Testis (tissue), 3 donors: Measurements from ENCODE around the gene CCS. TPM values are rescaled to one million over a fixed set of nuclear protein-coding genes. Genes with fewer than 3 reads are reported as not detected.

ENCODE experiments used
- DNase-seq: peaks from one replicate; pipeline ENCODE4 v3.0.0-alpha.2; 2019
- H3K27ac ChIP-seq, 2 donors: fragments of 200-600 bp; sonication (generic); one replicate each; pipeline ENCODE4 v1.5.1; 2019
- H3K27me3 ChIP-seq: fragments of 200-600 bp; sonication (generic); one replicate; pipeline ENCODE4 v1.5.1; 2019
- H3K36me3 ChIP-seq: fragments of 200-600 bp; sonication (generic); one replicate; pipeline ENCODE4 v1.5.1; 2017; ENCODE audit warnings: low read depth; ENCODE audit errors: missing control alignments
- H3K4me1 ChIP-seq: fragments of 200-600 bp; sonication (generic); one replicate; pipeline ENCODE4 v1.5.1; 2019
- H3K4me3 ChIP-seq, 2 donors: fragments of 200-600 bp; sonication (generic); one replicate each; pipeline ENCODE4 v1.5.1; 2017 to 2019
- H3K9me3 ChIP-seq: fragments of 200-600 bp; sonication (generic); one replicate; pipeline ENCODE4 v1.5.1; 2017
- CTCF ChIP-seq, 3 experiments: fragments of 450-650 bp in 2 of 3; fragments of 200-600 bp in 1 of 3; sonication (generic) in 1 of 3; IDR thresholded peaks; one replicate each; pipeline ENCODE4 v1.5.1; 2016 to 2019; ENCODE audit warnings: antibody characterized with exemption in 3 of 3, mild to moderate bottlenecking in 2 of 3, moderate library complexity in 1 of 3
- POLR2A ChIP-seq: fragments of 450-650 bp; IDR thresholded peaks from one replicate; pipeline ENCODE4 v1.6.1; 2017; ENCODE audit warnings: antibody characterized with exemption, mild to moderate bottlenecking, moderate library complexity
- WGBS, 2 donors: methylation state at CpG; one replicate each; pipeline ENCODE4 v1.1.5; 2018; 5-methylcytosine and 5-hydroxymethylcytosine counted together
- intact Hi-C: fragments of 100-400 bp; cut with DNase I; formaldehyde crosslinking; loops from one replicate; pipeline ENCODE4 v1.15.1; 2023; ENCODE audit warnings: low total_unique reads
- polyA plus RNA-seq: library from polyadenylated mRNA; stranded (reverse); fragments of 350-450 nt; fragmentation: Illumina TruSeq; extraction: RNeasy Lipid Tissue Mini Kit (QIAGEN cat#74804); gene quantifications from one replicate; pipeline ENCODE4 v1.2.3, GENCODE V29; 2014; ENCODE audit warnings: low read depth, low replicate concordance; ENCODE audit not compliant: insufficient read depth
- total RNA-seq, 2 donors: library from RNA; depleted of rRNA; stranded (reverse); fragments of >200 nt; gene quantifications; one replicate each; pipeline ENCODE4 v1.2.3, GENCODE V29; 2016

CCS gene
- total and polyA plus RNA-seq, 3 donors from 2014 or later = 67.5 to 83.2 (median 70.7) TPM

GRCh38 chr11:66589996-66590675 is 2.8 kb upstream of the CCS start:
- 94 to 98% methylated on average over 6 to 7 of the region's 7 CpGs for WGBS, 2 donors

GRCh38 chr11:66591175-66591574 is 1.8 kb upstream of the CCS start:
- WGBS, 2 donors = 76 to 92% methylated on average over 2 of the region's 2 CpGs
- Histone ChIP-seq H3K4me3 (no peak overlapping the region), H3K36me3 (no peaks in the 10 kb centered on the region), H3K9me3 (no peaks in the 10 kb centered on the region), H3K27ac (no peak overlapping the region), H3K27me3 (no peaks in the 10 kb centered on the region), H3K4me1 (peaks cover 24% of the 10 kb centered on the region)
- DNase-seq = no peak
- intact Hi-C loops = no loop called here
- TF ChIP-seq POLR2A (no peak), CTCF (IDR thresholded peaks at IDR 0.05) (no peak)

More at GRCh38 chr11:66589996-66590675, 2.8 kb upstream of the CCS start:
- Histone ChIP-seq H3K36me3 (no peaks in the 10 kb centered on the region), H3K9me3 (no peaks in the 10 kb centered on the region), H3K27ac (no peak overlapping the region), H3K4me1 (peaks cover 16% of the 10 kb centered on the region), H3K4me3 (no peak overlapping the region), H3K27me3 (no peaks in the 10 kb centered on the region)
- TF ChIP-seq CTCF (IDR thresholded peaks at IDR 0.05) (no peak), POLR2A (no peak)
- intact Hi-C loops = no loop called here
- DNase-seq = no peak

GRCh38 chr11:66593303-66593635 is 284 bp downstream of the CCS start:
- no peaks in the 10 kb centered on the region for H3K9me3 ChIP-seq
- H3K27ac ChIP-seq = peak overlapping the region; percentile 71 to 84
- WGBS, 2 donors = 3 to 7% methylated on average over 11 to 12 of the region's 12 CpGs
- TF ChIP-seq POLR2A = no peak
- intact Hi-C loops = no loop called here
- H3K4me3 ChIP-seq = peak overlapping the region; percentile 58 to 71
- no peaks in the 10 kb centered on the region for H3K27me3 ChIP-seq
- H3K4me1 ChIP-seq = peaks cover 24% of the 10 kb centered on the region
- no peaks in the 10 kb centered on the region for H3K36me3 ChIP-seq
- no peak for DNase-seq

- Histone ChIP-seq H3K4me1 (peaks cover 24% of the 10 kb centered on the region), H3K9me3 (no peaks in the 10 kb centered on the region), H3K4me3 (peak overlapping the region; percentile 58 to 71), H3K27me3 (no peaks in the 10 kb centered on the region), H3K27ac (peak overlapping the region; percentile 71 to 84), H3K36me3 (no peaks in the 10 kb centered on the region)
- DNase-seq = no peak
- TF ChIP-seq CTCF (IDR thresholded peaks at IDR 0.05) = no peak
- no peak for TF ChIP-seq POLR2A
- intact Hi-C loops = no loop called here
- WGBS, 2 donors = 42 to 46% methylated on average over 7 of the region's 7 CpGs
These were observed 665 bp downstream of the CCS start for GRCh38 chr11:66593650-66594049.

DNA sequence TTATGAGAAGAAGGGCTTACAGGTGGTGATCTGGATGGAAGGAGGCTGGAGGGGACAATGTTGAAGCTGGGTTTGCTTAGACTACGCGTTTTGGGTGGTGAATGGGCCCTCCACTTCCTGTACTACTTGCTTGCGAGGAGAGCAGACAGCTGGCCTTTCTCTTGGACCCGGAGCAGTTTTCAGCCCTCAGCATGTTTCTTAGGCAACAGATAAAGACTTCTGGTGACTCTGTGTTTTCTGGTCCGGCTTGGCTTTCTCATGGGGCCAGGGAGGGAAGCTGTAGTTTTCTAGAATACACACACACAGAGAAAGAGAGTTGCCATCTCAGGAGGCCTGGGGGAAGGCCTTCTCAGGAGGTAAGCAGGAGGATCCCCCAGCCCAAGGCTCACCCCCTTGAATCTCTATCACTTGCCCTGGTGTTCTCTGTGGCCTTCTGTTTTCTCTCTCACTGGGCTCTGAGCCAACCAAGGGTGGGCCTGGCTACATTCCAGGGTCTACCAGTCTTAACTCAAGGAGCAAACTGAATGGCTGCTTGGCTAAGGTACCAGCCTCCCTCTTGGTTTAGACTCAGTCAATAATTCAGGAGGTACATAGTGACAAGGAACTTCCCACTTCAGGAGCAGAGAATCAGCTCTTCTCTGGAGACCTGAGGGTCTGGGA is 2.4 kb downstream of the CCS start:
- H3K27ac ChIP-seq = peak overlapping the region; percentile 68 to 69
- H3K4me1 ChIP-seq = peaks cover 35% of the 10 kb centered on the region
- no peaks in the 10 kb centered on the region for H3K27me3 ChIP-seq
- no peak for TF ChIP-seq CTCF (IDR thresholded peaks at IDR 0.05)
- TF ChIP-seq POLR2A = no peak
- 27 to 37% methylated on average over 5 of the region's 5 CpGs for WGBS, 2 donors
- H3K9me3 ChIP-seq = no peaks in the 10 kb centered on the region
- H3K36me3 ChIP-seq = no peaks in the 10 kb centered on the region
- H3K4me3 ChIP-seq = no peak overlapping the region
- intact Hi-C loops = no loop called here
- peak; percentile 66 for DNase-seq
